ENCODE measurements around the gene STK35. TPM values are rescaled to one million over a fixed set of nuclear protein-coding genes. Genes with fewer than 3 reads are reported as not detected.
A peak's percentile ranks its signal among the peaks of the same experiment; 100 is the strongest.
"Not testable (repeated sequence)": the region's sequence is repeated elsewhere in the genome, so short reads cannot be mapped to it uniquely, and the experiment has no call there.

The STK35 gene
- total and polyA plus RNA-seq, 8 donors, result 3.5 to 10.7 (median 5.6) TPM

GRCh38 chr20:2171266-2171790, 69.7 kb downstream of the STK35 start:
- Histone ChIP-seq H3K4me1 (no peaks in the 10 kb centered on the region), H3K4me3 (no peak overlapping the region), H3K27me3 (no peaks in the 10 kb centered on the region), H3K36me3 (no peaks in the 10 kb centered on the region), H3K9me3 (no peaks in the 10 kb centered on the region), H3K27ac (no peak overlapping the region)
- 61 to 72% methylated on average over 10 of the region's 10 CpGs for WGBS, 2 donors
- FAIRE-seq (no peak), DNase-seq (no peak), ATAC-seq (no peak)
- TF ChIP-seq CTCF (IDR thresholded peaks at IDR 0.05), result no peak
- intact Hi-C loops (cut with DNase I), result loop anchor here in 2 of 3 donors (5.0 kb wide), 1 partner anchor 204 kb away; no protein-coding TSS in a partner anchor

- H3K4me1 ChIP-seq, ATAC-seq, DNase-seq, H3K27ac ChIP-seq, H3K4me3 ChIP-seq, H3K27me3 ChIP-seq, FAIRE-seq, H3K36me3 ChIP-seq, H3K9me3 ChIP-seq: not testable (repeated sequence)
- intact Hi-C loops (cut with DNase I), result loop anchor here in 2 of 3 donors (5.0 kb wide), 1 partner anchor 205 kb away; no protein-coding TSS in a partner anchor
- WGBS, 2 donors, result 64 to 69% methylated on average over 6 of the region's 6 CpGs
These were observed 70.2 kb downstream of the STK35 start for GRCh38 chr20:2171840-2172239.

GRCh38 chr20:2172305-2173175, 70.9 kb downstream of the STK35 start:
- WGBS, 2 donors, result 13 to 18% methylated on average over 17 of the region's 17 CpGs
- H3K27me3 ChIP-seq, result no peaks in the 10 kb centered on the region
- peak; percentile 52 to 82 (median 70) for TF ChIP-seq CTCF (IDR thresholded peaks at IDR 0.05)
- no peaks in the 10 kb centered on the region for H3K36me3 ChIP-seq
- no peaks in the 10 kb centered on the region for H3K4me1 ChIP-seq
- ATAC-seq (peak in 3 of 4 donors; percentile 91 to 92 (median 91)), FAIRE-seq (no peak), DNase-seq (peak; percentile 43 to 84 (median 69))
- H3K27ac ChIP-seq, result no peak overlapping the region
- H3K9me3 ChIP-seq, result no peaks in the 10 kb centered on the region
- intact Hi-C loops (cut with DNase I), result loop anchor here in 2 of 3 donors (5.0 kb wide), 1 partner anchor 205 kb away; no protein-coding TSS in a partner anchor
- H3K4me3 ChIP-seq, result no peak overlapping the region

DNA sequence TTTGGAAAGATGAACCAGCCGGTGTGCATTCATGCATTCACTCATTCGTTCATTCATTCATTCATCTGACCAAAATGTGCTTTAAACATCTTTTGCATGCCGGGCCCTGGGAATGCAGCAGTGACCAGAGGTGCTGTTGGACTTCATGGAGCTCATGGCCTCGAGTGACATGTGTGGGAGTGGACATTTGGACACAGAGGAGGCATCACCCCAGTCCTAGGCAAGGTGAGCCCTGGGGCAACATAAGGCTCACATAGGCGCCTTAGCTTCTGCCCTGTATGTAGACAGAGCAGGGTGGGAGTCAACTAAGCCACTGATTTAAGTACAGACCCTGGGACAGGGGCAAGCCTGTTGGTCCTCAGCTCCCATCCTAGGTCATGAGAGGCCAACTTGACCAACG, 71.6 kb downstream of the STK35 start:
- Histone ChIP-seq H3K27ac (no peak overlapping the region), H3K4me1 (no peaks in the 10 kb centered on the region), H3K27me3 (no peaks in the 10 kb centered on the region), H3K36me3 (no peaks in the 10 kb centered on the region), H3K4me3 (no peak overlapping the region), H3K9me3 (no peaks in the 10 kb centered on the region)
- TF ChIP-seq CTCF (IDR thresholded peaks at IDR 0.05), result no peak
- 47 to 50% methylated on average over 6 of the region's 6 CpGs for WGBS, 2 donors
- intact Hi-C loops (cut with DNase I), result loop anchor here in 2 of 3 donors (5.0 kb wide), 1 partner anchor 206 kb away; no protein-coding TSS in a partner anchor
- FAIRE-seq (no peak), ATAC-seq (no peak), DNase-seq (no peak)

- H3K27me3 ChIP-seq, result no peaks in the 10 kb centered on the region
- no peak overlapping the region for H3K27ac ChIP-seq
- intact Hi-C loops (cut with DNase I), result loop anchor here in 2 of 3 donors (5.0 kb wide), 1 partner anchor 207 kb away; no protein-coding TSS in a partner anchor
- DNase-seq, result no peak
- no peaks in the 10 kb centered on the region for H3K36me3 ChIP-seq
- TF ChIP-seq CTCF (IDR thresholded peaks at IDR 0.05), result no peak
- ATAC-seq, result no peak
- no peaks in the 10 kb centered on the region for H3K4me1 ChIP-seq
- 72 to 81% methylated on average over 3 of the region's 3 CpGs for WGBS, 2 donors
- no peak for FAIRE-seq
- H3K4me3 ChIP-seq, result no peak overlapping the region
- no peaks in the 10 kb centered on the region for H3K9me3 ChIP-seq
These were observed 72.4 kb downstream of the STK35 start for GRCh38 chr20:2174067-2174466.

Measured in pancreas (tissue), 10 donors.